A673 (cell line): ENCODE measurements around the gene C6orf47. TPM values are rescaled to one million over a fixed set of nuclear protein-coding genes. Genes with fewer than 3 reads are reported as not detected.

ENCODE experiments used
- BruUV-seq: library from RNA; stranded (reverse); fragments of 400-500 nt; replicated peaks from 2 replicates; lab custom pipeline; 2021; lab: Mats Ljungman, UMichigan
- CTCF ChIA-PET: fragments of 300-600 bp; sonication (Branson Sonifier 250); formaldehyde crosslinking; loops from one replicate; lab custom pipeline; 2022; ENCODE audit warnings: antibody characterized with exemption; lab: Charles Lee
- POLR2A ChIA-PET: fragments of 300-600 bp; sonication (Branson Sonifier 250); formaldehyde crosslinking; loops from one replicate; lab custom pipeline; 2022; ENCODE audit warnings: antibody characterized with exemption; ENCODE audit not compliant: low non-redundant PET; lab: Charles Lee
- DNase-seq: peaks from one replicate; pipeline ENCODE4 v3.0.0-alpha.2; 2015; ENCODE audit warnings: low spot score
- H3K27ac ChIP-seq: fragments of 200-600 bp; sonication (generic); 2 replicates; pipeline ENCODE4 v1.5.1; 2016; ENCODE audit warnings: mixed run types, low read depth, mild to moderate bottlenecking, mixed read lengths, antibody characterized with exemption, low read length; ENCODE audit not compliant: poor library complexity, severe bottlenecking
- H3K27me3 ChIP-seq: fragments of 200-600 bp; sonication (generic); replicated peaks from 2 replicates; pipeline ENCODE4 v1.6.1; 2017; ENCODE audit warnings: mixed run types, low read depth, mild to moderate bottlenecking, mixed read lengths, antibody characterized with exemption, low read length; ENCODE audit not compliant: insufficient read depth, poor library complexity
- H3K36me3 ChIP-seq: fragments of 200-600 bp; sonication (generic); 2 replicates; pipeline ENCODE4 v1.6.1; 2016; ENCODE audit warnings: mixed run types, mild to moderate bottlenecking, mixed read lengths, antibody characterized with exemption, low read length; ENCODE audit not compliant: insufficient read depth, poor library complexity, severe bottlenecking
- H3K4me1 ChIP-seq: fragments of 200-600 bp; sonication (generic); 2 replicates; pipeline ENCODE4 v1.6.1; 2017; ENCODE audit warnings: mixed run types, mild to moderate bottlenecking, mixed read lengths, antibody characterized with exemption, low read length; ENCODE audit not compliant: insufficient read depth, poor library complexity, severe bottlenecking
- H3K4me3 ChIP-seq: fragments of 200-600 bp; sonication (generic); 2 replicates; pipeline ENCODE4 v1.5.1; 2016; ENCODE audit warnings: low read depth, mixed run types, mild to moderate bottlenecking, mixed read lengths, low read length; ENCODE audit not compliant: poor library complexity, severe bottlenecking
- H3K9me3 ChIP-seq: fragments of 200-600 bp; sonication (generic); 2 replicates; pipeline ENCODE4 v1.6.1; 2016; ENCODE audit warnings: mixed run types, low read depth, mild to moderate bottlenecking, mixed read lengths, antibody characterized with exemption, low read length; ENCODE audit not compliant: poor library complexity, severe bottlenecking
- CTCF ChIP-seq: fragments of 300-800, 200-600 bp; sonication (generic); conservative IDR thresholded peaks from 2 replicates; pipeline ENCODE4 v1.5.1; 2017; ENCODE audit warnings: low read depth, mild to moderate bottlenecking, antibody characterized with exemption, low read length, moderate library complexity, mixed read lengths
- EZH2 ChIP-seq: fragments of 200-600 bp; sonication (generic); IDR thresholded peaks from 2 replicates; pipeline ENCODE4 v1.6.1; 2017; ENCODE audit warnings: borderline replicate concordance, low read depth, mild to moderate bottlenecking, mixed read lengths, antibody characterized with exemption, low read length; ENCODE audit not compliant: poor library complexity, severe bottlenecking
- intact Hi-C: fragments of 100-400 bp; cut with micrococcal nuclease; formaldehyde crosslinking; loops from one replicate; pipeline ENCODE4 v1.10.0; 2022; ENCODE audit not compliant: unreplicated experiment
- total RNA-seq: library from RNA; stranded (reverse); gene quantifications from 2 replicates; pipeline ENCODE4 v1.2.3, GENCODE V29; 2021

Gene C6orf47
- total RNA-seq, 1 experiment from 2014 or later, result 21.3 TPM

- no peak overlapping the region for H3K27ac ChIP-seq
- POLR2A ChIA-PET, result no interaction called here
- no peak for DNase-seq
- H3K36me3 ChIP-seq, result peaks cover 23% of the 10 kb centered on the region
- H3K27me3 ChIP-seq, result no peaks in the 10 kb centered on the region
- H3K4me1 ChIP-seq, result no peaks in the 10 kb centered on the region
- no peak for TF ChIP-seq CTCF
- CTCF ChIA-PET, result interaction anchor here (0.5 kb wide), 1 partner anchor 77 kb away, joined by 4 read pairs; no protein-coding TSS in a partner anchor
- intact Hi-C loops, result loop anchor here (10.0 kb wide), 1 partner anchor 267 kb away; the partner anchor contains the start of genes NELFE and SKIC2
- H3K4me3 ChIP-seq, result no peak overlapping the region
- H3K9me3 ChIP-seq, result no peaks in the 10 kb centered on the region
- BruUV-seq, result no TSS peak
These were observed 27.5 kb upstream of the C6orf47 start for GRCh38 chr6:31687860-31688693.

- TF ChIP-seq EZH2 (no peak), CTCF (no peak)
These were observed 26.7 kb upstream of the C6orf47 start for GRCh38 chr6:31687321-31687720.

GRCh38 chr6:31686483-31686882 is 25.9 kb upstream of the C6orf47 start:
- ChIA-PET POLR2A (no interaction called here), CTCF (no interaction called here)
- Histone ChIP-seq H3K27me3 (no peaks in the 10 kb centered on the region), H3K4me3 (no peak overlapping the region), H3K9me3 (no peaks in the 10 kb centered on the region), H3K27ac (no peak overlapping the region), H3K36me3 (peaks cover 23% of the 10 kb centered on the region), H3K4me1 (no peaks in the 10 kb centered on the region)
- no peak for TF ChIP-seq EZH2
- TF ChIP-seq CTCF, result no peak
- DNase-seq, result no peak
- BruUV-seq, result no TSS peak
- intact Hi-C loops, result loop anchor here (10.0 kb wide), 1 partner anchor 268 kb away; the partner anchor contains the start of genes NELFE and SKIC2

More at GRCh38 chr6:31687321-31687720, 26.7 kb upstream of the C6orf47 start:
- intact Hi-C loops, result loop anchor here (10.0 kb wide), 1 partner anchor 267 kb away; the partner anchor contains the start of genes NELFE and SKIC2
- no peaks in the 10 kb centered on the region for H3K4me1 ChIP-seq
- CTCF ChIA-PET, result interaction anchor here (0.5 kb wide), 1 partner anchor 76 kb away, joined by 4 read pairs; no protein-coding TSS in a partner anchor
- H3K27ac ChIP-seq, result no peak overlapping the region
- BruUV-seq, result no TSS peak
- no peak for DNase-seq
- H3K9me3 ChIP-seq, result no peaks in the 10 kb centered on the region
- peaks cover 23% of the 10 kb centered on the region for H3K36me3 ChIP-seq
- POLR2A ChIA-PET, result no interaction called here
- H3K4me3 ChIP-seq, result no peak overlapping the region
- H3K27me3 ChIP-seq, result no peaks in the 10 kb centered on the region
